CD14-positive monocyte (primary cell): ENCODE results near the gene IQGAP2. TPM values are rescaled to one million over a fixed set of nuclear protein-coding genes. Genes with fewer than 3 reads are reported as not detected.

Source experiments
- DNase-seq, 3 donors: peaks; one replicate each; pipeline ENCODE4 v3.0.0-alpha.2; 2011 to 2022
- H2AFZ ChIP-seq: 2 replicates; pipeline ENCODE4 v1.6.0; 2012; ENCODE audit warnings: mild to moderate bottlenecking, low read depth, low read length, inconsistent platforms; ENCODE audit not compliant: insufficient read depth, poor library complexity, severe bottlenecking
- H3K27ac ChIP-seq, 2 donors: 1 replicate in 1 of 2; 2 replicates in 1 of 2; pipeline ENCODE4 v1.5.1; 2012 to 2013; ENCODE audit warnings: low read length in 2 of 2, control low read depth in 1 of 2, inconsistent platforms in 1 of 2, low read depth in 1 of 2, mild to moderate bottlenecking in 1 of 2
- H3K27me3 ChIP-seq, 2 donors: one replicate each; pipeline versions ENCODE4 v1.6.0 to v1.6.1; 2011 to 2013; ENCODE audit warnings: low read length in 2 of 2; ENCODE audit not compliant: control insufficient read depth in 2 of 2, insufficient read depth in 2 of 2
- H3K36me3 ChIP-seq, 2 donors: replicated peaks in 1 of 2; 1 replicate in 1 of 2; 2 replicates in 1 of 2; pipeline versions ENCODE4 v1.5.1 to v1.6.1; 2012 to 2013; ENCODE audit warnings: low read length in 2 of 2, control low read depth in 1 of 2, inconsistent platforms in 1 of 2, mild to moderate bottlenecking in 1 of 2; ENCODE audit not compliant: insufficient read depth in 2 of 2, control insufficient read depth in 1 of 2
- H3K4me1 ChIP-seq, 2 donors: 1 replicate in 1 of 2; 2 replicates in 1 of 2; pipeline versions ENCODE4 v1.5.1 to v1.6.1; 2012 to 2013; ENCODE audit warnings: low read length in 2 of 2, control low read depth in 1 of 2, inconsistent platforms in 1 of 2, mild to moderate bottlenecking in 1 of 2, moderate library complexity in 1 of 2; ENCODE audit not compliant: insufficient read depth in 2 of 2, control insufficient read depth in 1 of 2
- H3K4me2 ChIP-seq: replicated peaks from 2 replicates; pipeline ENCODE3; 2012; ENCODE audit warnings: low read length, moderate library complexity, mild to moderate bottlenecking; ENCODE audit not compliant: poor library complexity, severe bottlenecking; ENCODE audit errors: extremely low read depth
- H3K4me3 ChIP-seq, 3 experiments: fragments of 200-600 bp in 1 of 3; sonication (generic) in 1 of 3; replicated peaks in 1 of 3; 1 replicate in 2 of 3; 2 replicates in 1 of 3; pipeline ENCODE4 v1.5.1; 2011 to 2013; ENCODE audit warnings: low read length in 3 of 3, mild to moderate bottlenecking in 3 of 3, control low read depth in 2 of 3, low read depth in 2 of 3, inconsistent platforms in 1 of 3, moderate library complexity in 1 of 3
- H3K79me2 ChIP-seq: 2 replicates; pipeline ENCODE4 v1.6.0; 2012; ENCODE audit warnings: mild to moderate bottlenecking, control low read depth, inconsistent platforms, low read length, moderate library complexity; ENCODE audit not compliant: insufficient read depth
- H3K9ac ChIP-seq: 2 replicates; pipeline ENCODE4 v1.6.0; 2017; ENCODE audit warnings: low read length, mild to moderate bottlenecking; ENCODE audit not compliant: insufficient read depth, poor library complexity, severe bottlenecking
- H3K9me3 ChIP-seq, 2 donors: replicated peaks in 1 of 2; 1 replicate in 1 of 2; 2 replicates in 1 of 2; pipeline versions ENCODE4 v1.5.1 to v1.6.1; 2012 to 2013; ENCODE audit warnings: low read length in 2 of 2, control low read depth in 1 of 2; ENCODE audit not compliant: control insufficient read depth in 1 of 2, insufficient read depth in 1 of 2
- H4K20me1 ChIP-seq: 2 replicates; pipeline ENCODE4 v1.6.0; 2012; ENCODE audit warnings: mild to moderate bottlenecking, low read length, control low read depth, moderate library complexity; ENCODE audit not compliant: insufficient read depth
- H3K27ac Mint-ChIP-seq, 7 donors: one replicate each; pipeline ENCODE4 v1.8.0; 2020; ENCODE audit warnings: mild to moderate bottlenecking in 7 of 7, mixed read lengths in 7 of 7, moderate library complexity in 6 of 7, inconsistent platforms in 2 of 7
- H3K27me3 Mint-ChIP-seq, 3 donors: one replicate each; pipeline ENCODE4 v1.8.0; 2021 to 2022; ENCODE audit warnings: low read depth in 3 of 3, mild to moderate bottlenecking in 3 of 3, mixed read lengths in 3 of 3, moderate library complexity in 3 of 3, inconsistent platforms in 1 of 3
- H3K36me3 Mint-ChIP-seq, 2 donors: one replicate each; pipeline ENCODE4 v1.8.0; 2020; ENCODE audit warnings: mixed read lengths in 2 of 2, inconsistent platforms in 1 of 2, mild to moderate bottlenecking in 1 of 2
- H3K4me1 Mint-ChIP-seq: one replicate; pipeline ENCODE4 v1.8.0; 2020; ENCODE audit warnings: mild to moderate bottlenecking, mixed read lengths
- H3K4me3 Mint-ChIP-seq, 2 donors: one replicate each; pipeline ENCODE4 v1.8.0; 2020; ENCODE audit warnings: mild to moderate bottlenecking in 2 of 2, mixed read lengths in 2 of 2, moderate library complexity in 1 of 2
- H3K9me3 Mint-ChIP-seq, 7 donors: one replicate each; pipeline ENCODE4 v1.8.0; 2020 to 2022; ENCODE audit warnings: mixed read lengths in 7 of 7, mild to moderate bottlenecking in 6 of 7, moderate library complexity in 6 of 7, inconsistent platforms in 2 of 7
- CTCF ChIP-seq: fragments of 200-600 bp; IDR thresholded peaks from one replicate; pipeline ENCODE4 v1.8.0; 2022; ENCODE audit warnings: antibody characterized with exemption, mild to moderate bottlenecking
- WGBS: methylation state at CpG from one replicate; pipeline ENCODE4 v1.1.5; 2013; ENCODE audit warnings: missing lambda C conversion rate; ENCODE audit not compliant: insufficient coverage; 5-methylcytosine and 5-hydroxymethylcytosine counted together
- intact Hi-C, 2 donors: fragments of 100-400 bp; cut with micrococcal nuclease; formaldehyde crosslinking; loops; one replicate each; pipeline versions ENCODE4 v1.15.0 to v1.15.1; 2023
- polyA plus RNA-seq, 3 donors: library from polyadenylated mRNA; depleted of rRNA in 1 of 3; unstranded in 2 of 3; stranded (reverse) in 1 of 3; fragments of 300-500 nt in 2 of 3; fragments of >200 nt in 1 of 3; fragmentation: Illumina TruSeq in 2 of 3; gene quantifications; 1 replicate in 2 of 3; 2 replicates in 1 of 3; pipeline ENCODE4 v1.2.3, GENCODE V29; 2012 to 2021

The IQGAP2 gene
- polyA plus RNA-seq, 3 donors, result 21.4 to 50.9 (median 35.4) TPM

- Histone ChIP-seq H3K4me3 (no peak overlapping the region), H3K9me3 (no peaks in the 10 kb centered on the region), H3K27me3 (no peaks in the 10 kb centered on the region), H3K27ac (no peak overlapping the region), H4K20me1 (peaks cover 99% of the 10 kb centered on the region), H2AFZ (no peak overlapping the region), H3K9ac (no peak overlapping the region), H3K79me2 (peaks cover 96% of the 10 kb centered on the region), H3K36me3 (peaks cover 3 to 12% of the 10 kb centered on the region in 2 donors), H3K4me1 (peaks cover 4 to 7% of the 10 kb centered on the region in 2 donors), H3K4me2 (no peak overlapping the region)
- WGBS, result 97% methylated on average over 6 of the region's 6 CpGs
- intact Hi-C loops, result no loop called here
- Mint-ChIP-seq H3K9me3 (no peaks in the 10 kb centered on the region), H3K4me1 (peaks cover 23% of the 10 kb centered on the region), H3K4me3 (no peak overlapping the region), H3K27ac (peak overlapping the region in 3 of 7 donors; percentile 2 to 51 (median 43)), H3K27me3 (peaks cover 2% of the 10 kb centered on the region in 3 donors), H3K36me3 (peaks cover 20 to 29% of the 10 kb centered on the region in 2 donors)
- no peak for TF ChIP-seq CTCF
- no peak for DNase-seq
These were observed 89.7 kb downstream of the IQGAP2 start for GRCh38 chr5:76492819-76493189.

- no peak overlapping the region for H2AFZ ChIP-seq
- peaks cover 4 to 7% of the 10 kb centered on the region in 2 donors for H3K4me1 ChIP-seq
- H3K36me3 ChIP-seq, result peaks cover 3 to 12% of the 10 kb centered on the region in 2 donors
- H4K20me1 ChIP-seq, result peaks cover 99% of the 10 kb centered on the region
- TF ChIP-seq CTCF, result no peak
- H3K27me3 ChIP-seq, result no peaks in the 10 kb centered on the region
- intact Hi-C loops, result no loop called here
- H3K4me3 ChIP-seq, result no peak overlapping the region
- Mint-ChIP-seq H3K4me1 (peaks cover 23% of the 10 kb centered on the region), H3K9me3 (no peaks in the 10 kb centered on the region), H3K27me3 (peaks cover 2% of the 10 kb centered on the region in 3 donors), H3K36me3 (peaks cover 22 to 28% of the 10 kb centered on the region in 2 donors), H3K4me3 (no peak overlapping the region), H3K27ac (peak overlapping the region in 5 of 7 donors; percentile 2 to 61 (median 37))
- H3K9me3 ChIP-seq, result no peaks in the 10 kb centered on the region
- no peak overlapping the region for H3K27ac ChIP-seq
- H3K4me2 ChIP-seq, result no peak overlapping the region
- H3K9ac ChIP-seq, result no peak overlapping the region
- WGBS, result 96% methylated on average over 5 of the region's 8 CpGs
- peaks cover 96% of the 10 kb centered on the region for H3K79me2 ChIP-seq
- DNase-seq, result no peak
These were observed 90.2 kb downstream of the IQGAP2 start for GRCh38 chr5:76493190-76493837.
